OCI-LY7 (cell line): ENCODE data around the gene YJEFN3. TPM values are rescaled to one million over a fixed set of nuclear protein-coding genes. Genes with fewer than 3 reads are reported as not detected.

ENCODE experiments used
- BruUV-seq: library from RNA; stranded (reverse); fragments of 400-500 nt; replicated peaks from 2 replicates; lab custom pipeline; 2021; lab: Mats Ljungman, UMichigan
- CTCF ChIA-PET: fragments of 300-600 bp; sonication (Branson Sonifier 250); formaldehyde crosslinking; loops from one replicate; lab custom pipeline; 2022; ENCODE audit warnings: antibody characterized with exemption; ENCODE audit not compliant: unreplicated experiment; lab: Charles Lee
- POLR2A ChIA-PET: fragments of 300-600 bp; sonication (Branson Sonifier 250); formaldehyde crosslinking; loops from one replicate; lab custom pipeline; 2022; ENCODE audit warnings: antibody characterized with exemption; lab: Charles Lee
- DNase-seq: peaks from one replicate; pipeline ENCODE4 v3.0.0-alpha.2; 2015; ENCODE audit warnings: low spot score
- H2AFZ ChIP-seq: fragments of 200-600 bp; sonication (generic), shearing (Covaris generic); 2 replicates; pipeline ENCODE4 v1.6.1; 2014; ENCODE audit warnings: mild to moderate bottlenecking, antibody characterized with exemption, low read length, moderate library complexity
- H3K27ac ChIP-seq: fragments of 200-600 bp; sonication (generic); 2 replicates; pipeline ENCODE4 v1.5.1; 2014; ENCODE audit warnings: mixed run types, low read depth, mild to moderate bottlenecking, moderate library complexity, low read length, inconsistent platforms; ENCODE audit not compliant: poor library complexity, severe bottlenecking
- H3K36me3 ChIP-seq: fragments of 200-600 bp; sonication (generic); 2 replicates; pipeline ENCODE4 v1.6.1; 2014; ENCODE audit warnings: mild to moderate bottlenecking, antibody characterized with exemption, low read length, moderate library complexity, mixed read lengths; ENCODE audit not compliant: insufficient read depth
- H3K4me1 ChIP-seq: fragments of 200-600 bp; sonication (generic); 2 replicates; pipeline ENCODE4 v1.5.1; 2014; ENCODE audit warnings: mild to moderate bottlenecking, low read length; ENCODE audit not compliant: insufficient read depth, poor library complexity, severe bottlenecking
- H3K4me2 ChIP-seq: fragments of 200-600 bp; sonication (generic); 2 replicates; pipeline ENCODE4 v1.6.1; 2014; ENCODE audit warnings: mild to moderate bottlenecking, low read length
- H3K4me3 ChIP-seq: fragments of 200-600 bp; sonication (generic); 2 replicates; pipeline ENCODE4 v1.5.1; 2014; ENCODE audit warnings: mild to moderate bottlenecking, low read depth, low read length; ENCODE audit not compliant: poor library complexity, severe bottlenecking
- H3K79me2 ChIP-seq: fragments of 200-600 bp; sonication (generic); 2 replicates; pipeline ENCODE4 v1.6.1; 2016; ENCODE audit warnings: low read depth, mild to moderate bottlenecking, low read length, moderate library complexity, mixed read lengths; ENCODE audit not compliant: insufficient read depth
- H3K9me2 ChIP-seq: fragments of 200-600 bp; sonication (generic); 2 replicates; pipeline ENCODE4 v1.6.1; 2016; ENCODE audit warnings: mild to moderate bottlenecking, low read length, mixed read lengths; ENCODE audit not compliant: insufficient read depth
- H3K9me3 ChIP-seq: fragments of 200-600 bp; sonication (generic); 2 replicates; pipeline ENCODE4 v1.6.1; 2014; ENCODE audit warnings: mild to moderate bottlenecking, mixed run types, low read length, mixed read lengths
- H4K20me1 ChIP-seq: fragments of 200-600 bp; sonication (generic); 2 replicates; pipeline ENCODE4 v1.6.1; 2014; ENCODE audit warnings: mild to moderate bottlenecking, antibody characterized with exemption, low read length, moderate library complexity, mixed read lengths; ENCODE audit not compliant: insufficient read depth
- CTCF ChIP-seq: fragments of 200-600 bp; sonication (generic); conservative IDR thresholded peaks from 2 replicates; pipeline ENCODE4 v1.5.1; 2014; ENCODE audit warnings: mild to moderate bottlenecking, antibody characterized with exemption, low read length, moderate library complexity, mixed read lengths
- EZH2phosphoT487 ChIP-seq: fragments of 200-600 bp; sonication (generic); IDR thresholded peaks from 2 replicates; pipeline ENCODE4 v1.6.1; 2018; ENCODE audit warnings: low read depth, borderline replicate concordance, mild to moderate bottlenecking, mixed run types, antibody characterized with exemption, low read length, moderate library complexity, mixed read lengths
- intact Hi-C: fragments of 100-400 bp; cut with micrococcal nuclease; formaldehyde crosslinking; loops from one replicate; pipeline ENCODE4 v1.10.0; 2022; ENCODE audit not compliant: unreplicated experiment
- total RNA-seq, 2 experiments: library from RNA; depleted of rRNA in 1 of 2; stranded (reverse); fragments of >200 nt in 1 of 2; shearing (Covaris generic) in 1 of 2; gene quantifications; 2 replicates each; pipeline ENCODE4 v1.2.3, GENCODE V29; 2014 to 2022

The YJEFN3 gene
- total RNA-seq, 2 experiments from 2014 or later, result 5.4 to 35.3 TPM

GRCh38 chr19:19575411-19575810 lies 46.7 kb downstream of the YJEFN3 start:
- no peak for DNase-seq
- no peaks in the 10 kb centered on the region for H3K9me2 ChIP-seq
- H3K4me3 ChIP-seq, result no peak overlapping the region
- intact Hi-C loops, result no loop called here
- H3K36me3 ChIP-seq, result no peaks in the 10 kb centered on the region
- no peaks in the 10 kb centered on the region for H3K4me1 ChIP-seq
- no peaks in the 10 kb centered on the region for H3K79me2 ChIP-seq
- BruUV-seq, result no TSS peak
- ChIA-PET POLR2A (no interaction called here), CTCF (no interaction called here)
- H3K27ac ChIP-seq, result no peak overlapping the region
- no peak overlapping the region for H3K4me2 ChIP-seq
- no peak overlapping the region for H2AFZ ChIP-seq
- TF ChIP-seq EZH2phosphoT487 (no peak), CTCF (no peak)
- no peaks in the 10 kb centered on the region for H4K20me1 ChIP-seq
- H3K9me3 ChIP-seq, result no peaks in the 10 kb centered on the region

DNA sequence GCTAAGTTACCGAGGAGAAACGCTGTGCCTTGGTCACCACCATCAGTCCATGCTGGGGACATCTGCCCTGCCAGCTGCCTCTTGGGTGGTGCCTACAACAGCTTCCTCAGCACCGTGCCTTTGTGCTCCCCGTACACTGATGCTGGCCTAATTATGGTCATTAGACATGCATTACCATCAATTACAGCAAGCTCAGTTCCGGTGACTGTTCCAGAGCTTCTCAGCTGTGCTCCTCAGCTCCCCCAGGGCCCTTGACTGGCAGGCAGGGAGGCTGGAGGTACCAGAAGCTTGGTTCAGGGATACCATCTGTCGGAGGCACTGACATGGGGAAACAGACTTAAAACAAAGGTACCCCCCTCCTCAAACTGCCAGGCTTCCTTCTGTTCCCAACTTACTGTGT lies 49.5 kb downstream of the YJEFN3 start:
- no TSS peak for BruUV-seq
- CTCF ChIA-PET, result no interaction called here
- Histone ChIP-seq H2AFZ (no peak overlapping the region), H3K4me2 (no peak overlapping the region), H3K9me2 (no peaks in the 10 kb centered on the region), H4K20me1 (no peaks in the 10 kb centered on the region), H3K79me2 (no peaks in the 10 kb centered on the region), H3K9me3 (no peaks in the 10 kb centered on the region), H3K27ac (no peak overlapping the region), H3K4me3 (no peak overlapping the region), H3K36me3 (no peaks in the 10 kb centered on the region), H3K4me1 (no peaks in the 10 kb centered on the region)
- intact Hi-C loops, result no loop called here
- POLR2A ChIA-PET, result no interaction called here
- no peak for DNase-seq
- TF ChIP-seq EZH2phosphoT487 (no peak), CTCF (no peak)

- BruUV-seq, result no TSS peak
- ChIA-PET POLR2A (no interaction called here), CTCF (no interaction called here)
- no peak overlapping the region for H3K4me2 ChIP-seq
- no peak for DNase-seq
- H3K79me2 ChIP-seq, result no peaks in the 10 kb centered on the region
- intact Hi-C loops, result no loop called here
- H2AFZ ChIP-seq, result no peak overlapping the region
- TF ChIP-seq EZH2phosphoT487, result no peak
- no peak for TF ChIP-seq CTCF
- no peak overlapping the region for H3K4me3 ChIP-seq
- H3K4me1 ChIP-seq, result no peaks in the 10 kb centered on the region
- H3K27ac ChIP-seq, result no peak overlapping the region
- H3K9me3 ChIP-seq, result no peaks in the 10 kb centered on the region
- no peaks in the 10 kb centered on the region for H4K20me1 ChIP-seq
- H3K9me2 ChIP-seq, result no peaks in the 10 kb centered on the region
- no peaks in the 10 kb centered on the region for H3K36me3 ChIP-seq
Observed at GRCh38 chr19:19579533-19580361, 51.0 kb downstream of the YJEFN3 start.
